ACC112 (cell line): ENCODE results near the gene CHGA.

Source experiments
- H2AFZ ChIP-seq: fragments of 200-600 bp; sonication (generic); one replicate; pipeline ENCODE4 v1.6.0; 2017; ENCODE audit warnings: antibody characterized with exemption, low read length; ENCODE audit not compliant: unreplicated experiment
- H3K27ac ChIP-seq: fragments of 200-600 bp; sonication (generic); 2 replicates; pipeline ENCODE4 v1.5.1; 2014; ENCODE audit warnings: low read depth, mild to moderate bottlenecking, antibody characterized with exemption, low read length, moderate library complexity
- H3K27me3 ChIP-seq: fragments of 200-600 bp; sonication (generic); 2 replicates; pipeline ENCODE4 v1.6.1; 2014; ENCODE audit warnings: mild to moderate bottlenecking, antibody characterized with exemption, low read length, moderate library complexity, mixed read lengths; ENCODE audit not compliant: insufficient read depth
- H3K36me3 ChIP-seq: fragments of 200-600 bp; sonication (generic); 2 replicates; pipeline ENCODE4 v1.6.1; 2016; ENCODE audit warnings: mild to moderate bottlenecking, antibody characterized with exemption, low read length, moderate library complexity, mixed read lengths; ENCODE audit not compliant: insufficient read depth
- H3K4me1 ChIP-seq: fragments of 200-600 bp; sonication (generic); one replicate; pipeline ENCODE4 v1.6.1; 2016; ENCODE audit warnings: low read length, mixed read lengths; ENCODE audit not compliant: insufficient read depth, unreplicated experiment, control insufficient read depth
- H3K4me3 ChIP-seq: fragments of 200-600 bp; sonication (generic); 2 replicates; pipeline ENCODE4 v1.5.1; 2014; ENCODE audit warnings: mild to moderate bottlenecking, low read depth, low read length
- H3K79me2 ChIP-seq: fragments of 200-600 bp; sonication (generic); one replicate; pipeline ENCODE4 v1.6.0; 2016; ENCODE audit warnings: low read length; ENCODE audit not compliant: control insufficient read depth, unreplicated experiment, insufficient read depth

CHGA gene

DNA sequence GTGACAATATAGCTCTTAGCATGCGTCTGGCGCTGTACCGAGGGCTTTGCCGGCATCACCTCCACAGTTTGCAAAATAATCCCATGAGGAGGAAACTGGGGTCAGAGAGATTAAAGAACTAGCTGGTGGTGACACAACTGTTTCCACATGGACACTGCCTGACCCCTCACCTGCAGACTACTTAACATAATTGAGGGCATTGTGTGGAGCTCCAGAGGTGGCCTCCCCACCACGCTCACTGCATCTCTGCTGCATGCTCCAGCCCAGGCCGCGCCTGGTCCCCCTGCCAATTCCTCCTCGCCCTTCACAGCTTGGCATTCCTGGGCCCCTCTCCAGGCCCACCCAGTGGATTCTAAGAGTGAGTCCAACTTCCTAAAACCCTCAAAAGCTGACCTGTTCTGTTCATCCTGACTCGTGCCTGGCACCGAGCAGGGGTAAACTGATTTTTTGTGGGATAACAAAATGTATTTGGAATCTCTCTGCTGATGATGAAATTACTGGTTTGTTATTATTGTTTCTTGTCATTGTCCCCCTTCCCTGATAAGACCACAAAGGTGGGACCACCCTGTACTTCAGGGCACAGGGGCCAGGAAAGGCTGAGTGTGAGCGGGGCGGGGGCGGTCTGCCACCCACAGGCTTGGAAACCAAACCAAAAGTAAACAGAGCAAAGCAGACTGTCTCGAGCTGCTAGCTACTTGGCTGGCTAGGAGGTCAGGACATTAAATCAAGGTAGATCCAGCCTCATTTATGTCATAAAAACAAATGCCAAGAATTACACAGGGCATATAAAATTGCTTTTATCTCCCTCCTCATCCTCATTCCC, 40.6 kb downstream of the CHGA start:
- Histone ChIP-seq H3K79me2 (no peaks in the 10 kb centered on the region), H3K4me1 (peaks cover 30% of the 10 kb centered on the region), H2AFZ (no peak overlapping the region), H3K36me3 (no peaks in the 10 kb centered on the region), H3K4me3 (no peak overlapping the region), H3K27ac (no peak overlapping the region), H3K27me3 (no peaks in the 10 kb centered on the region)

DNA sequence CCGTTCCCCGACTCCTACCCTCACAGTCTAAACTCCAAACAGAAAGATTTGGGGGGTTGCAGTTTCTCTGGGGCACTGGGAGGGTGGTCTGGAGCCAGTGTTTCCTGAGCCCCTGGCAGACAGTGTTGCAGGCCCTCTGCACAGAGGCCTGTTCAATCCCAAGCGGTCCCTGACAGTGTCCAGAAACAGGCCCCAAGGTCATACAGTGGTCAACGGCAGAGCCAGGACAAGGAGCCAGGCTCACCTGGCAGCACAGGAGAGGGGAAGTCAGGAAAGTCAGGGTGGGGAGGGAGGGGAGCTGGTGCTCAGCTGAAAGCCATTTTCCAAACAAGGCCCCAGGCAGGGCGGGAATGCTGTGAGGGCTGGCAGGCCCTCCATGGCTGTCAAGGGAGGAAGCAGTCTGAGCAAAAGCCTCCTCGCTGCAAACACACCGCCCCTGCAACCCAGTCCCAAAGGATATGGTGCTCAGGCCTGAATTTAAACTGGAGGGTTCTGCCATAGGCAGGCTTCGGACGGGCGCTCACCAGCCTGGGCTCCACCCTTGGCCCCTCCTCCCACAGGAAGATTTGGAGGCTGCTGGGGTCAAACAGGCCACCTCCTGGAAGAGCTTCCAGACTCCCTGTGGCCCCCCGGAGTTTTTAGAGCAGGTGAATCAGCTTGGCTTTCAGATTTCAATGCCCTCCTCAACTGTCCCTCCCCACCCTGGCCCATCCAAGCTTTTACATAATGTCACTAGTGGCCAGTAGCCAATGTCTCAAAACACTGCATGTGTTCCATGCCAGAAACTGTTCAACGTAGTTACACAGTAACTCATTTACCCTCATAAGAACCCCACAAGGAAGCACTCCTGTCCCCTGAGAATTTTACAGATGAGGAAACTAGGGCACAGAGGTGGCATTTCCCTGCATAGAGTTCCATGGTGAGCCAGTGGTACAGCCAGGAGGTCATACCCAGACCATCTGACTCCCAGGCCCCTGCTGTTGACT, 41.5 kb downstream of the CHGA start:
- Histone ChIP-seq H3K36me3 (no peaks in the 10 kb centered on the region), H3K27ac (no peak overlapping the region), H3K4me1 (peaks cover 30% of the 10 kb centered on the region), H2AFZ (no peak overlapping the region), H3K27me3 (no peaks in the 10 kb centered on the region), H3K4me3 (no peak overlapping the region), H3K79me2 (no peaks in the 10 kb centered on the region)

DNA sequence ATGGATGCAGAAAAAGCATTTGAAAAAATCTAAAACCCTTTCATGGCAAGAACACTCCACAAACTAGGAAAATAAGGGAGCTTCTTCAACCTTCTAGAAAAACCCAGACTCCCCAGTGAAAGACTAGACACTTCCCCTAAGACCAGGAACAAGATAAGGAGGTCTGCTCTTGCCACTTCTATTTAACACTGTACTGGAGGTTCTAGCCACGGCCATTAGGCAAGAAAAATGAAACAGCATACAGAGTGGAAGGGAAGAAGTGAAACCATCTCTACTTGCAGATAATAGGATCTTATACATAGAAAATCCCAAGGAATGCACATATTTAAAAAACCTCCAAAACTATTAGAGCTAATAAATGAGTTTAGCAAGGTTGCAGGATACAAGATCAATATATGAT, 42.3 kb downstream of the CHGA start:
- Histone ChIP-seq H3K36me3 (no peaks in the 10 kb centered on the region), H2AFZ (no peak overlapping the region), H3K4me3 (no peak overlapping the region), H3K79me2 (no peaks in the 10 kb centered on the region), H3K27me3 (no peaks in the 10 kb centered on the region), H3K27ac (no peak overlapping the region), H3K4me1 (peaks cover 30% of the 10 kb centered on the region)

DNA sequence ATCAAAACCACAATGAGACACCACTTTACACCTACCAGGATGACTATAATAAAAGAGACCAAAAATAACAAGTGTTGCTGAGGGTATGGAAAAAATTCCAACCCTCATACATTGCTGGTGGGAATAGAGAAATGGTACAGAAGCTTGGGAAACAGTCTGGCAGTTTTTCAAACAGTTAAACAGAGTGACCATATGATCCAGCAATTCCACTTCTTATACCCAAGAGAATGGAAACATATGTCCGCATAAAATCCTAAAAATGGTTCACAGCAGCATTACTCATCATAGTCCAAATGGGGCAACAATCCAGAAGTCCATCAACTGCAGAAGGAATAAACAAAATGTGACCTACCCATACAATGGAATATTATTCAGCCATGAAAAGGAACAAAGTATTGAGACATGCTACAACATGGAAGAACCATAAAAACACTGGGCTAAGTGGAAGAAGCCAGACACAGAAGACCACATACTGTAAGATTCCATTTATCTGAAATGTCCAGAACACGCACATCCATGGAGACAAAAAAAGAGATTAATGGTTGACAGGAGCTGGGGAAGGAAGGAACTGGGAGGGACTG, 44.5 kb downstream of the CHGA start:
- Histone ChIP-seq H3K4me3 (no peak overlapping the region), H3K36me3 (no peaks in the 10 kb centered on the region), H3K79me2 (no peaks in the 10 kb centered on the region), H3K4me1 (peaks cover 14% of the 10 kb centered on the region), H3K27me3 (no peaks in the 10 kb centered on the region), H2AFZ (no peak overlapping the region), H3K27ac (no peak overlapping the region)

DNA sequence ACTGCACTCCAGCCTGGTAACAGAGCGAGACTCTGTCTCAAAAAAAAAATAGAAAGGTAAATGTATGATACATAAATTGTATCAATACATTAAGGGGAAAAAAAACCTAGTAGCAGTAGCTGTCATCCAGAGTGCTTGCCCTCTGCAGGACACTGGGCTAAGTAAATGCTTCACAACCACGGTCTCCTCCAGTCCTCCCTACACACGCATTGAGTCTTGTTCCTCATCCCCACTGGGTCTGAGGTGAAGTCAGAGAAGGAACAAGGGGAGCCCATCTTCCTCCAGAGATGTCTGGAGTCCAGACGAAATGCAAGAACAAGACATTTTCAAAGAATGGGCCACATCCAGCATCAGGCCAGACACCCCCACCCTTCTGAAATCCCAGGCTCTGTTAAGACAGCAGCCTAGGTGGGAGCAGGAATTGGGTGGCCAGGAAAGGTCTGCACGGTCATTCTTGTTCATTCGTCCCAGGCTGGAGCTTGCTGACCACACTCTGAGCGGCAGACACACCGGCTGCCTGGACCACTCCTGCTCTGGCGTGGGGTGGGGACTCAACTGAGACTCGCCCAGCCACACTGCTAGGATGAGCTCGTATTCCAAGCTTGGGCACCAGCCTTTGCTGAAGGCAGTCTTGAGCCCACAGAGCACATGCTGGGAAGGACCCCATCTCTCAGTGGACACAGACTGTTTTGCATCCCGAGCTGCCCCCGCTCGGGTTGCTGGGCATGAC, 45.5 kb downstream of the CHGA start:
- no peak overlapping the region for H3K27ac ChIP-seq
- no peaks in the 10 kb centered on the region for H3K79me2 ChIP-seq
- H3K4me1 ChIP-seq: peaks cover 18% of the 10 kb centered on the region
- no peaks in the 10 kb centered on the region for H3K36me3 ChIP-seq
- no peak overlapping the region for H3K4me3 ChIP-seq
- no peaks in the 10 kb centered on the region for H3K27me3 ChIP-seq
- no peak overlapping the region for H2AFZ ChIP-seq

DNA sequence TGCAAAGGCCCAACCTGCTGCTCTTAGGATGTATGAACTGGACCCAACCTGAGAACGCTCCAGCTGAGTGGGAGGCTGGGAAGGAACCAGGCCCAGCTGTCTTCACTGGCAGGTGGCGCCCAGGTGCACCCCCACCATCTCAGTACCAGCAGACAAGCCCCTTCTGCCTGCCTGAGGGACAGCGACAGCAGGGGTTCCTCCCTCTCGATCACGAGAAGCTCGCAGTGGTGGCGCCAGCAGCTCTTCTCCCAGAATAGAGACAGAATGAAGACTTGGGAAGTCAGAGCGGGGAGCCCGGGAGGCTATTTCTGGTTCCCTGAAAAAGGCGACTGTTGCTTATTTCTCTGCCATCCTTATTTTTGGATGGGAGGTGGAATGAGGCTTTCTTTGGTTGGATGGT, 46.5 kb downstream of the CHGA start:
- Histone ChIP-seq H3K79me2 (no peaks in the 10 kb centered on the region), H3K27ac (no peak overlapping the region), H2AFZ (no peak overlapping the region), H3K36me3 (no peaks in the 10 kb centered on the region), H3K27me3 (no peaks in the 10 kb centered on the region), H3K4me3 (no peak overlapping the region), H3K4me1 (peaks cover 18% of the 10 kb centered on the region)

DNA sequence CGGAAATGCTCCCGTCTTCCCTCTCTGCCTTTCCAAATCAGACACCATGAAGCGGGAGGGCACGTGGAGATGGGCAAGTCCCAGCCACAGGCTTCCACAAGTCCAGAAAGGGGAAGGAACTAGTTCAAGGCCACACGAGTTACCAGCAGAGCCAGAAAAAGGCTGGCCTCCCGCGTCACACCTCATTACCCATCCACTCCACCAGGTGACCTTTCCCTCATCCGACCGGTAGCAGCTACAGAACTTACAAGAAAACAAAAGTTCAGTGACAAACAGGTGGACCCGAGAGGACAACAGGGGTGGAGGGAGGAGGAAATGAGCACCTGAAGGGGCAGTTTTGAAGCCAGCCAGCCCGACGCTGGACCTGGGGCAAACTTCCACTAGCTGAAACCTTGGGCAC, 46.9 kb downstream of the CHGA start:
- Histone ChIP-seq H3K4me1 (peaks cover 19% of the 10 kb centered on the region), H3K79me2 (no peaks in the 10 kb centered on the region), H3K27me3 (no peaks in the 10 kb centered on the region), H3K27ac (no peak overlapping the region), H2AFZ (no peak overlapping the region), H3K4me3 (no peak overlapping the region), H3K36me3 (no peaks in the 10 kb centered on the region)

DNA sequence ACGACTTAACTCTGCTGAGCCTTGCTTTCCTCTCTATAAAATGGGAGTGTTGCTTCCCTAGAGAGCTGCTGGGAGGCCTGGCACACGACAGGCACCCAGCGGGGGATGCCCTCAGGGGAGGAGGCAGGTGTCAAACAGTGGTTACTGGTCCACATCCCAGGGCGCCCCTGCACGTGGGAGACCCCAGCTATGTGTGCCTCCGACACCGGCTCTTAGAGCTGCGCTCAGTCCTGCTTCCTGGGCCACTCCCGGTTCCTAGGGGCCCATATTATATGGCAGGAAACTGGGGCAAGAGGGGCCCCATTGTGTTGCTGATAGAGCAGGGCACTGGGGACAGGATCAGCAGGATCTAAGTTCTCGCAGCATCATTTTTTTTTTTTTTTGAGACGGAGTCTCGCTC, 47.3 kb downstream of the CHGA start:
- peaks cover 19% of the 10 kb centered on the region for H3K4me1 ChIP-seq
- H2AFZ ChIP-seq: no peak overlapping the region
- H3K27ac ChIP-seq: no peak overlapping the region
- H3K27me3 ChIP-seq: no peaks in the 10 kb centered on the region
- no peak overlapping the region for H3K4me3 ChIP-seq
- no peaks in the 10 kb centered on the region for H3K79me2 ChIP-seq
- no peaks in the 10 kb centered on the region for H3K36me3 ChIP-seq

DNA sequence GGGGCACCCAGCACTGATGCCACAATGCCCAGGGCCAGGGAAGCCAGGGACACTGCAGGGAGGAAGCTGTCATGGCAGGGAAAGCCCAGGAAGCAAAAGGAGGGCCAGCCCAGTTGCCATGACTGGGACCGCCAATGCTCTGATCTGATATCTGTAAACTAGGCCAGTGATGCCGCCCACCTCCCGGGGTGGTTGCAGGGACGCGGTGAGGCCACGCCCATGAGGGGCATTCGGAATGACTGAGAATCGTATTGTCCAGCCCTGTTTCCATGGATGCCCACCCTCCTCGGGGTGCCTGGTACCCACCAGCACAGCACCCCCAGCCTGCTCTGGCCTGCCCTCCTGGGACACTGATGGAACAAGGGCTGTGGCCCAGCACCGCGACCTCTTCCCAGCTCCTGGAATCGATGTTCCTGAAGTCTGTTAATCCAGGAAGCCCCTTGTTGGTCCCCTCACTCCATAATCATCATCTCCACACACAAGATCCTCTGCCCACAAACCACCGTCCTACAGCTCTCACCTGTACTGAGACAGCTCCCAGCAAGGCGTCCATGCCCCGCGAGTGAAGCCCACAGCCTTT, 48.7 kb downstream of the CHGA start:
- Histone ChIP-seq H3K4me1 (peaks cover 19% of the 10 kb centered on the region), H3K36me3 (peaks cover 3% of the 10 kb centered on the region; the same call in 1 of the 2 replicates), H3K27ac (no peak overlapping the region), H3K27me3 (no peaks in the 10 kb centered on the region), H3K4me3 (no peak overlapping the region), H2AFZ (no peak overlapping the region), H3K79me2 (no peaks in the 10 kb centered on the region)
